CD4-positive, alpha-beta T cell treated with Interleukin-6 at 100 ng/mL for 8 hours (primary cell): ENCODE results near the gene QSOX1.

ENCODE experiments used
- DNase-seq: peaks from one replicate; pipeline ENCODE4 v3.0.0-alpha.2; 2020; ENCODE audit warnings: mixed read lengths, low spot score

QSOX1 gene

DNA sequence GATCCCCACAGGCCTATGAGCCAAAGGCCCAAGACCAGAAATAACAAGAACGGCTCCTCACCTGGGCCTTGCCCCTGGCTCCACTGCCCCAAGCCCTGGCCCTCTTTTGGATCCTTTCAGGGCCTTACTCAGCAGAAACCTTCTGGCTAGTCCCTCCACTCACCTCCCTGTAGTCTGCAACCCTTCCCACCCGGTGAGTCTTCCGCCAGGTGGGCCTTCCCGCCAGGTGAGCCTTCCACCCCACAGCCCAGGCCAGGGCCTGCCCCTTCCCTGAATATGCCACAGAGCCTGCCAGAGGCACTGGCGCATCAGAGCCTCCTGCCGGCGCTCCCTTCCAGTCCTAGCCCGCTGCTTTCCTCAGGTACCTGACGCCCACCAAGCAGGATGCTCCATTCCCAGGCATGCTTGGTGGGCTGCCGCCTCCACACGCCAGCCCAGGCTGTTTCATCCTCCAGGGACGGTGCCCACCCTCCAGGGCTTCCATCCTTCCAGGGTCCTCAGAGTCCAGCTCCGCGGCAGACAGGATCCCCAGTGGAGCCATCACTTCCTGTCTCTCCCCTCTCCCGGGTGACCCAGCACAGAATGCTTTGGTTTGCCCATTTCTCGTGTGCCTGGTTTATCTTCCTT, 96.3 kb downstream of the QSOX1 start:
- no peak for DNase-seq

- no peak for DNase-seq
Measured at GRCh38 chr1:180251526-180252305, 97.0 kb downstream of the QSOX1 start.

GRCh38 chr1:180252638-180253536, 98.2 kb downstream of the QSOX1 start:
- peak; percentile 54 for DNase-seq
